Measurements from ENCODE around the gene KDM2A. TPM values are rescaled to one million over a fixed set of nuclear protein-coding genes. Genes with fewer than 3 reads are reported as not detected.

Gene KDM2A
- total RNA-seq, 2 donors from 2014 or later = 40.1 to 130 TPM

- Histone ChIP-seq H3K36me3 (no peaks in the 10 kb centered on the region), H3K4me1 (ENCODE audit: control insufficient read depth in 1 of 2, low read depth in 2 of 2) (peaks cover 78 to 93% of the 10 kb centered on the region in 2 donors), H3K27me3 (replicated peaks; ENCODE audit: insufficient read depth) (no peaks in the 10 kb centered on the region), H3K27ac (peak overlapping the region; percentile 69 to 71), H3K9me3 (no peaks in the 10 kb centered on the region), H3K4me3 (peak overlapping the region; percentile 90)
- TF ChIP-seq, protein P1, sequence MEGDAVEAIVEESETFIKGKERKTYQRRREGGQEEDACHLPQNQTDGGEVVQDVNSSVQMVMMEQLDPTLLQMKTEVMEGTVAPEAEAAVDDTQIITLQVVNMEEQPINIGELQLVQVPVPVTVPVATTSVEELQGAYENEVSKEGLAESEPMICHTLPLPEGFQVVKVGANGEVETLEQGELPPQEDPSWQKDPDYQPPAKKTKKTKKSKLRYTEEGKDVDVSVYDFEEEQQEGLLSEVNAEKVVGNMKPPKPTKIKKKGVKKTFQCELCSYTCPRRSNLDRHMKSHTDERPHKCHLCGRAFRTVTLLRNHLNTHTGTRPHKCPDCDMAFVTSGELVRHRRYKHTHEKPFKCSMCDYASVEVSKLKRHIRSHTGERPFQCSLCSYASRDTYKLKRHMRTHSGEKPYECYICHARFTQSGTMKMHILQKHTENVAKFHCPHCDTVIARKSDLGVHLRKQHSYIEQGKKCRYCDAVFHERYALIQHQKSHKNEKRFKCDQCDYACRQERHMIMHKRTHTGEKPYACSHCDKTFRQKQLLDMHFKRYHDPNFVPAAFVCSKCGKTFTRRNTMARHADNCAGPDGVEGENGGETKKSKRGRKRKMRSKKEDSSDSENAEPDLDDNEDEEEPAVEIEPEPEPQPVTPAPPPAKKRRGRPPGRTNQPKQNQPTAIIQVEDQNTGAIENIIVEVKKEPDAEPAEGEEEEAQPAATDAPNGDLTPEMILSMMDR (IDR thresholded peaks at IDR 0.05) = no peak
- ATAC-seq (ENCODE audit: insufficient number of reproducible peaks, low FRiP score, low read depth) (no peak), DNase-seq (ENCODE audit: low spot score) (no peak)
These were observed 152.1 kb downstream of the KDM2A start for GRCh38 chr11:67271205-67271540.

GRCh38 chr11:67271541-67272284 lies 152.7 kb downstream of the KDM2A start:
- H3K4me3 ChIP-seq = peak overlapping the region; percentile 90
- H3K9me3 ChIP-seq = no peaks in the 10 kb centered on the region
- TF ChIP-seq, protein P1 (IDR thresholded peaks at IDR 0.05) = no peak
- H3K27me3 ChIP-seq (replicated peaks; ENCODE audit: insufficient read depth) = no peaks in the 10 kb centered on the region
- ATAC-seq (ENCODE audit: insufficient number of reproducible peaks, low FRiP score, low read depth) (no peak), DNase-seq (ENCODE audit: low spot score) (no peak)
- peak overlapping the region; percentile 69 to 71 for H3K27ac ChIP-seq
- peaks cover 81 to 99% of the 10 kb centered on the region in 2 donors for H3K4me1 ChIP-seq (ENCODE audit: control insufficient read depth in 1 of 2, low read depth in 2 of 2)
- H3K36me3 ChIP-seq = no peaks in the 10 kb centered on the region

DNA sequence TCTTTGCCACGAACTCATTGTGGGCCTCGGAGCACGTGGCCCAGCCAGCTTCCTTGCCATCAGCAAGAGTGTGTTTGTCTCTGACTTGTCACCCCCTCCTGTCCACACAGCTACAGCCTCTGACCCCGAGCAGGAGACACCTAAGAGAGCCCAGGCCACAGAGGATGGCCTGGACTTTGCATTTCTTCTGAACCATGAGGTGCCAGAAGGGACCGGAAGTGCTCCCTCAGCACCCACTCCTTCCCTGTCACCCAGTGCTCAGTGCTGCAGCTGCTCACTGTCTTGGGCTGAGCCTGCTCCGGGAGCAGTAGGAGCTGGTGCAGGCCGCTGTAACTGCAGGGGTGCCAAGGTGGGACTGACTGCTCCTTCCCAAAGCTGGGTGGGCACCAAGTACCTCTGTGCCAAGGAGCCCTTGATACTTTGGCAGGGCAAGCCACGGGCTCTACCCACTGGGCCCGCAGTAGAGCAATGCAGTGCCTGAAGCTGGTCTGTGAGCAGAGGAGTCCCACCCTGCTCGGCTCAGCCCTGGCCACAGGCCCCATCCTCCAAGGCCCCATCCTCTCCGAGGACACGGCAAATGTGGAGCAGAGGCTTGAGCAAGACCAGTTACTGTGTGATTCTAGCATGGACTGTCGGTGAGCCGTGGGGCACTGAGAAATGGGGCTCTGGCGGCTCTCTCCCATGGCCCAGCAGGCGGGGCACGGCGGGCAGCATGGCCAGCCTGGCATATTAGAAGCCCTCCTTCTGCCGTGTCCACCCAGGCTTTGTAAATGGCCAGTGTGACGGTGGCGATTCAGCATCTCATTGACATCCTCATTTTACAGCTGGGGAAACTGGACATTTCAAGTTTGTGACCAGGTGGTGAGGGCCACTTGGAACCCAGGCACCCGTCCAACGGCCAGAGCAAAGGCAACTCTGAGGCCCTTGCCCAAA lies 153.5 kb downstream of the KDM2A start:
- DNase-seq (ENCODE audit: low spot score) (no peak), ATAC-seq (ENCODE audit: insufficient number of reproducible peaks, low FRiP score, low read depth) (no peak)
- H3K36me3 ChIP-seq = no peaks in the 10 kb centered on the region
- peak overlapping the region; percentile 69 to 71 for H3K27ac ChIP-seq
- H3K27me3 ChIP-seq (replicated peaks; ENCODE audit: insufficient read depth) = no peaks in the 10 kb centered on the region
- TF ChIP-seq, protein P1 (IDR thresholded peaks at IDR 0.05) = no peak
- H3K9me3 ChIP-seq = no peaks in the 10 kb centered on the region
- H3K4me1 ChIP-seq (ENCODE audit: control insufficient read depth in 1 of 2, low read depth in 2 of 2) = peaks cover 86 to 100% of the 10 kb centered on the region in 2 donors
- H3K4me3 ChIP-seq = peak overlapping the region; percentile 16

DNA sequence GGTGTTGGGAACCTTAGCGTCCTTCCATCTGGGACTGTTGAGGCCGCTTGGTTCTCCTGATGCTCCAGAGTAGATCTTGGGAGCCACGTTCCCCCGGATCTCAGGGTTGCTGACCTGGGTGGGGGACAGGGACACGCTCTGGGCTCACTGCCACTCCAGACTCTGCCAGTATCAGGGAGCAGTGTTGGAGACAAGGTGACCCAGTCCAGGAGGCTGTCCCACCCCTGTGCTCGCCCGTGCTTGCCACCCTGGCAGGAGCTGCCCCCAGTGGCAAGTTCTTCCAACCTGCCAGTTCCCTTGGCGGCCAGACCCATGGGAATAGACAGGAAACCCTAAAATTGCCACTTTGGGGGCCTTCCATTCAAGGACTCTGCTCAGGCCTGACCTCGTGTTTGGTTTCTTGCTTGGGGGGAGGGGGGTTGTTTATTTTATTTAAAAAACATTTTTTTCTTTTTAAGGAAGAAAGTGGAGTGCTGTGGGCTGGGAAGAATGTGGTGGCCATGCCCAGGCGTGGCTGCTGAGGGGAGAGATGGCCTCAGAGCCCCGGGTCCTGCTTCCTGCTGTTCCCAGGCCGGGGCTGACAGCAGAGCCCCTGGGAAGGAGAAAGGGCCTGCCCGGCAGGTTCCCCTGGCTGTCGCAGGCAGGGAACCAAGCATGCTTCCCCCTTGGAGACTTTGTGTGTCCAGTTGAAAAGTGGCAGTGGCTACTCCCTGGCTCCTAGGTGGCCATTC lies 154.4 kb downstream of the KDM2A start:
- no peaks in the 10 kb centered on the region for H3K36me3 ChIP-seq
- peak overlapping the region; percentile 69 to 71 for H3K27ac ChIP-seq
- H3K4me3 ChIP-seq = no peak overlapping the region
- H3K27me3 ChIP-seq (replicated peaks; ENCODE audit: insufficient read depth) = no peaks in the 10 kb centered on the region
- TF ChIP-seq, protein P1 (IDR thresholded peaks at IDR 0.05) = no peak
- H3K9me3 ChIP-seq = no peaks in the 10 kb centered on the region
- ATAC-seq (ENCODE audit: insufficient number of reproducible peaks, low FRiP score, low read depth) (no peak), DNase-seq (ENCODE audit: low spot score) (no peak)
- peaks cover 88 to 100% of the 10 kb centered on the region in 2 donors for H3K4me1 ChIP-seq (ENCODE audit: control insufficient read depth in 1 of 2, low read depth in 2 of 2)
